ENCODE measurements around the gene MAP2. TPM values are rescaled to one million over a fixed set of nuclear protein-coding genes. Genes with fewer than 3 reads are reported as not detected.

The MAP2 gene
- total and polyA plus RNA-seq, 2 experiments from 2014 or later = 2.9 to 4.4 TPM

DNA sequence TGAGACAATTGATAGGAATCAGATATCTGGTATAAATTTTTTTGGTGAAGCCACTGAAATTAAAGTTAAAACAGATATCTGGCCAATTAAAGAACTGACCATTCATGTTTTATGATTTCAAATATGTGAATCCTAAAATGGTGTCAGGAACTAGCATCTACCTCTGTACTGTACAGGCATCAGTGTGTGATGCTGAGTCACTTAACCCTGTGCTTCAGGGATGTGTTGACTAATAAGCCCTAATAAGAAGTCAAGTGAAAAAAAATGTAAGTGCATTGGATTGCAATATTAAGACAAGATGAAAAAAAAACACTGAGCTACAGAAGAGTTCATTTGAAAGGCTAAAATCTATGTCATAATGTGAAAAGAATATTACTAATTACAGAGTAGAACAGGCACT lies 338.7 kb downstream of the MAP2 start:
- Histone ChIP-seq H3K4me3 (no peak overlapping the region), H3K4me1 (ENCODE audit: insufficient read depth) (no peaks in the 10 kb centered on the region; the same call in 1 of the 2 replicates), H2AFZ (no peak overlapping the region), H3K36me3 (ENCODE audit: insufficient read depth) (no peaks in the 10 kb centered on the region), H3F3A (replicated peaks; ENCODE audit: low read depth) (no peaks in the 10 kb centered on the region), H3K79me2 (replicated peaks; ENCODE audit: insufficient read depth) (no peaks in the 10 kb centered on the region), H3K4me2 (no peak overlapping the region), H4K20me1 (replicated peaks; ENCODE audit: insufficient read depth) (peaks cover 22% of the 10 kb centered on the region), H3K9me2 (ENCODE audit: insufficient read depth) (no peaks in the 10 kb centered on the region), H3K27me3 (ENCODE audit: insufficient read depth) (peaks cover 100% of the 10 kb centered on the region), H3K27ac (ENCODE audit: low read depth) (no peak overlapping the region)
- H3K27me3 Mint-ChIP-seq (ENCODE audit: insufficient read depth, low read depth, poor library complexity) = peaks cover 47% of the 10 kb centered on the region
- H3K36me3 Mint-ChIP-seq (ENCODE audit: low read depth) = no peaks in the 10 kb centered on the region
- H3K27ac Mint-ChIP-seq = no peak overlapping the region
- peaks cover 4% of the 10 kb centered on the region; the same call in 1 of the 3 replicates for H3K9me3 Mint-ChIP-seq
- no peak for ATAC-seq
- no peak for TF ChIP-seq EZH2 (IDR thresholded peaks at IDR 0.05; ENCODE audit: low read depth, unreplicated experiment)
- TF ChIP-seq EZH2phosphoT487 (IDR thresholded peaks at IDR 0.05; ENCODE audit: unreplicated experiment) = no peak
- TF ChIP-seq, protein P1, sequence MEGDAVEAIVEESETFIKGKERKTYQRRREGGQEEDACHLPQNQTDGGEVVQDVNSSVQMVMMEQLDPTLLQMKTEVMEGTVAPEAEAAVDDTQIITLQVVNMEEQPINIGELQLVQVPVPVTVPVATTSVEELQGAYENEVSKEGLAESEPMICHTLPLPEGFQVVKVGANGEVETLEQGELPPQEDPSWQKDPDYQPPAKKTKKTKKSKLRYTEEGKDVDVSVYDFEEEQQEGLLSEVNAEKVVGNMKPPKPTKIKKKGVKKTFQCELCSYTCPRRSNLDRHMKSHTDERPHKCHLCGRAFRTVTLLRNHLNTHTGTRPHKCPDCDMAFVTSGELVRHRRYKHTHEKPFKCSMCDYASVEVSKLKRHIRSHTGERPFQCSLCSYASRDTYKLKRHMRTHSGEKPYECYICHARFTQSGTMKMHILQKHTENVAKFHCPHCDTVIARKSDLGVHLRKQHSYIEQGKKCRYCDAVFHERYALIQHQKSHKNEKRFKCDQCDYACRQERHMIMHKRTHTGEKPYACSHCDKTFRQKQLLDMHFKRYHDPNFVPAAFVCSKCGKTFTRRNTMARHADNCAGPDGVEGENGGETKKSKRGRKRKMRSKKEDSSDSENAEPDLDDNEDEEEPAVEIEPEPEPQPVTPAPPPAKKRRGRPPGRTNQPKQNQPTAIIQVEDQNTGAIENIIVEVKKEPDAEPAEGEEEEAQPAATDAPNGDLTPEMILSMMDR (conservative IDR thresholded peaks at IDR 0.05; ENCODE audit: low read depth in 2 of 2) = no peak
- no peak for TF ChIP-seq JUNB (IDR thresholded peaks at IDR 0.05; ENCODE audit: unreplicated experiment)
- TF ChIP-seq ZNF462 (CRISPR knock-in tag; IDR thresholded peaks at IDR 0.05) = no peak
- TF ChIP-seq CREB1 (CRISPR knock-in tag; IDR thresholded peaks at IDR 0.05; ENCODE audit: low read depth) = no peak
- TF ChIP-seq NANOG (IDR thresholded peaks at IDR 0.05; ENCODE audit: borderline replicate concordance) = no peak
- no peak for TF ChIP-seq ZNF331 (CRISPR knock-in tag; IDR thresholded peaks at IDR 0.05; ENCODE audit: low read depth)
- TF ChIP-seq ETS1 (IDR thresholded peaks at IDR 0.05) = no peak
- TF ChIP-seq ZNF114 (CRISPR knock-in tag; IDR thresholded peaks at IDR 0.05) = no peak
- no peak for TF ChIP-seq REST (IDR thresholded peaks at IDR 0.05; ENCODE audit: unreplicated experiment)
- TF ChIP-seq POLR2AphosphoS5 (IDR thresholded peaks at IDR 0.05; ENCODE audit: low read depth) = no peak
- TF ChIP-seq STAT1 (IDR thresholded peaks at IDR 0.05; ENCODE audit: unreplicated experiment) = no peak
- H3K4me1 Mint-ChIP-seq = no peaks in the 10 kb centered on the region; the same call in 2 of the 3 replicates
- no peak overlapping the region for H3K4me3 Mint-ChIP-seq
- no peak for DNase-seq (ENCODE audit: low spot score)

Data from GM23338 (cell line).